Measurements from ENCODE around the gene RPS8.

RPS8 gene

GRCh38 chr1:44777969-44778635 lies 2.8 kb downstream of the RPS8 start (continued):
- no peak for TF ChIP-seq PATZ1 (tag by site-specific recombination; IDR thresholded peaks at IDR 0.05)
- TF ChIP-seq ZNF837 (tag by site-specific recombination; IDR thresholded peaks at IDR 0.05), result no peak
- no peak for TF ChIP-seq ZNF169 (tag by site-specific recombination; IDR thresholded peaks at IDR 0.05)
- TF ChIP-seq ZNF311 (tag by site-specific recombination; IDR thresholded peaks at IDR 0.05; ENCODE audit: borderline replicate concordance), result no peak

GRCh38 chr1:44778705-44779576 lies 3.6 kb downstream of the RPS8 start:
- CTCF ChIA-PET, result interaction anchor here (1.0 kb wide), 1 partner anchor 14 kb away, joined by 4 read pairs; no protein-coding TSS in a partner anchor
- peaks cover 36 to 66% of the 10 kb centered on the region in 2 experiments; a peak in 2 of 3 replicates for H3K36me3 ChIP-seq (ENCODE audit: control insufficient read depth in 2 of 2, insufficient read depth in 1 of 2, low read length in 2 of 2)
- H3K4me3 ChIP-seq (ENCODE audit: low read depth, low read length), result no peak overlapping the region

More at GRCh38 chr1:44778705-44779576, 3.6 kb downstream of the RPS8 start:
- POLR2A ChIA-PET, result interaction anchor here (1.0 to 2.3 kb wide), 3 partner anchors 14 to 233 kb away, joined by 3 to 13 read pairs (median 4); partner anchors contain the start of gene UROD
- Histone ChIP-seq H3K4me1 (ENCODE audit: control insufficient read depth, insufficient read depth, low read length) (no peaks in the 10 kb centered on the region), H3K27ac (ENCODE audit: extremely low read depth, low read depth, low read length) (no peak overlapping the region), H3K9me3 (ENCODE audit: control insufficient read depth, insufficient read depth, low read depth, low read length) (no peaks in the 10 kb centered on the region)
- TF ChIP-seq ZNF560 (tag by site-specific recombination; IDR thresholded peaks at IDR 0.05; ENCODE audit: borderline replicate concordance), result no peak
- TF ChIP-seq ZNF146 (tag by site-specific recombination; IDR thresholded peaks at IDR 0.05), result no peak
- no peak for TF ChIP-seq BCL11A (tag by site-specific recombination; IDR thresholded peaks at IDR 0.05; ENCODE audit: low read depth)
- TF ChIP-seq, protein P1, sequence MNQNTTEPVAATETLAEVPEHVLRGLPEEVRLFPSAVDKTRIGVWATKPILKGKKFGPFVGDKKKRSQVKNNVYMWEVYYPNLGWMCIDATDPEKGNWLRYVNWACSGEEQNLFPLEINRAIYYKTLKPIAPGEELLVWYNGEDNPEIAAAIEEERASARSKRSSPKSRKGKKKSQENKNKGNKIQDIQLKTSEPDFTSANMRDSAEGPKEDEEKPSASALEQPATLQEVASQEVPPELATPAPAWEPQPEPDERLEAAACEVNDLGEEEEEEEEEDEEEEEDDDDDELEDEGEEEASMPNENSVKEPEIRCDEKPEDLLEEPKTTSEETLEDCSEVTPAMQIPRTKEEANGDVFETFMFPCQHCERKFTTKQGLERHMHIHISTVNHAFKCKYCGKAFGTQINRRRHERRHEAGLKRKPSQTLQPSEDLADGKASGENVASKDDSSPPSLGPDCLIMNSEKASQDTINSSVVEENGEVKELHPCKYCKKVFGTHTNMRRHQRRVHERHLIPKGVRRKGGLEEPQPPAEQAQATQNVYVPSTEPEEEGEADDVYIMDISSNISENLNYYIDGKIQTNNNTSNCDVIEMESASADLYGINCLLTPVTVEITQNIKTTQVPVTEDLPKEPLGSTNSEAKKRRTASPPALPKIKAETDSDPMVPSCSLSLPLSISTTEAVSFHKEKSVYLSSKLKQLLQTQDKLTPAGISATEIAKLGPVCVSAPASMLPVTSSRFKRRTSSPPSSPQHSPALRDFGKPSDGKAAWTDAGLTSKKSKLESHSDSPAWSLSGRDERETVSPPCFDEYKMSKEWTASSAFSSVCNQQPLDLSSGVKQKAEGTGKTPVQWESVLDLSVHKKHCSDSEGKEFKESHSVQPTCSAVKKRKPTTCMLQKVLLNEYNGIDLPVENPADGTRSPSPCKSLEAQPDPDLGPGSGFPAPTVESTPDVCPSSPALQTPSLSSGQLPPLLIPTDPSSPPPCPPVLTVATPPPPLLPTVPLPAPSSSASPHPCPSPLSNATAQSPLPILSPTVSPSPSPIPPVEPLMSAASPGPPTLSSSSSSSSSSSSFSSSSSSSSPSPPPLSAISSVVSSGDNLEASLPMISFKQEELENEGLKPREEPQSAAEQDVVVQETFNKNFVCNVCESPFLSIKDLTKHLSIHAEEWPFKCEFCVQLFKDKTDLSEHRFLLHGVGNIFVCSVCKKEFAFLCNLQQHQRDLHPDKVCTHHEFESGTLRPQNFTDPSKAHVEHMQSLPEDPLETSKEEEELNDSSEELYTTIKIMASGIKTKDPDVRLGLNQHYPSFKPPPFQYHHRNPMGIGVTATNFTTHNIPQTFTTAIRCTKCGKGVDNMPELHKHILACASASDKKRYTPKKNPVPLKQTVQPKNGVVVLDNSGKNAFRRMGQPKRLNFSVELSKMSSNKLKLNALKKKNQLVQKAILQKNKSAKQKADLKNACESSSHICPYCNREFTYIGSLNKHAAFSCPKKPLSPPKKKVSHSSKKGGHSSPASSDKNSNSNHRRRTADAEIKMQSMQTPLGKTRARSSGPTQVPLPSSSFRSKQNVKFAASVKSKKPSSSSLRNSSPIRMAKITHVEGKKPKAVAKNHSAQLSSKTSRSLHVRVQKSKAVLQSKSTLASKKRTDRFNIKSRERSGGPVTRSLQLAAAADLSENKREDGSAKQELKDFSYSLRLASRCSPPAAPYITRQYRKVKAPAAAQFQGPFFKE (tag by site-specific recombination; IDR thresholded peaks at IDR 0.05; ENCODE audit: borderline replicate concordance), result no peak
- TF ChIP-seq, protein P2, sequence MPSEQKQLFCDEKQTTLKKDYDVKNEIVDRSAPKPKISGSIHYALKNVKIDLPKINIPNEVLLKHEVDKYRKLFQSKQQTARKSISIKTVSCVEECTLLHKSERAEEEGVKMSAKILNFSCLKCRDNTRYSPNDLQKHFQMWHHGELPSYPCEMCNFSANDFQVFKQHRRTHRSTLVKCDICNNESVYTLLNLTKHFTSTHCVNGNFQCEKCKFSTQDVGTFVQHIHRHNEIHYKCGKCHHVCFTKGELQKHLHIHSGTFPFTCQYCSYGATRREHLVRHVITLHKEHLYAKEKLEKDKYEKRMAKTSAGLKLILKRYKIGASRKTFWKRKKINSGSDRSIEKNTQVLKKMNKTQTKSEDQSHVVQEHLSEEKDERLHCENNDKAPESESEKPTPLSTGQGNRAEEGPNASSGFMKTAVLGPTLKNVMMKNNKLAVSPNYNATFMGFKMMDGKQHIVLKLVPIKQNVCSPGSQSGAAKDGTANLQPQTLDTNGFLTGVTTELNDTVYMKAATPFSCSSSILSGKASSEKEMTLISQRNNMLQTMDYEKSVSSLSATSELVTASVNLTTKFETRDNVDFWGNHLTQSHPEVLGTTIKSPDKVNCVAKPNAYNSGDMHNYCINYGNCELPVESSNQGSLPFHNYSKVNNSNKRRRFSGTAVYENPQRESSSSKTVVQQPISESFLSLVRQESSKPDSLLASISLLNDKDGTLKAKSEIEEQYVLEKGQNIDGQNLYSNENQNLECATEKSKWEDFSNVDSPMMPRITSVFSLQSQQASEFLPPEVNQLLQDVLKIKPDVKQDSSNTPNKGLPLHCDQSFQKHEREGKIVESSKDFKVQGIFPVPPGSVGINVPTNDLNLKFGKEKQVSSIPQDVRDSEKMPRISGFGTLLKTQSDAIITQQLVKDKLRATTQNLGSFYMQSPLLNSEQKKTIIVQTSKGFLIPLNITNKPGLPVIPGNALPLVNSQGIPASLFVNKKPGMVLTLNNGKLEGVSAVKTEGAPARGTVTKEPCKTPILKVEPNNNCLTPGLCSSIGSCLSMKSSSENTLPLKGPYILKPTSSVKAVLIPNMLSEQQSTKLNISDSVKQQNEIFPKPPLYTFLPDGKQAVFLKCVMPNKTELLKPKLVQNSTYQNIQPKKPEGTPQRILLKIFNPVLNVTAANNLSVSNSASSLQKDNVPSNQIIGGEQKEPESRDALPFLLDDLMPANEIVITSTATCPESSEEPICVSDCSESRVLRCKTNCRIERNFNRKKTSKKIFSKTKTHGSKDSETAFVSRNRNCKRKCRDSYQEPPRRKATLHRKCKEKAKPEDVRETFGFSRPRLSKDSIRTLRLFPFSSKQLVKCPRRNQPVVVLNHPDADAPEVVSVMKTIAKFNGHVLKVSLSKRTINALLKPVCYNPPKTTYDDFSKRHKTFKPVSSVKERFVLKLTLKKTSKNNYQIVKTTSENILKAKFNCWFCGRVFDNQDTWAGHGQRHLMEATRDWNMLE (tag by site-specific recombination; conservative IDR thresholded peaks at IDR 0.05; ENCODE audit: low read depth), result no peak
- no peak for TF ChIP-seq ZNF350 (tag by site-specific recombination; IDR thresholded peaks at IDR 0.05)
- TF ChIP-seq ZNF670 (tag by site-specific recombination; IDR thresholded peaks at IDR 0.05; ENCODE audit: low read depth), result no peak
- TF ChIP-seq ZNF404 (tag by site-specific recombination; IDR thresholded peaks at IDR 0.05), result no peak
- TF ChIP-seq ZNF624 (tag by site-specific recombination; IDR thresholded peaks at IDR 0.05), result no peak
- TF ChIP-seq REPIN1 (tag by site-specific recombination; IDR thresholded peaks at IDR 0.05; ENCODE audit: low read depth), result no peak
- no peak for TF ChIP-seq ZNF785 (tag by site-specific recombination; IDR thresholded peaks at IDR 0.05)
- TF ChIP-seq FEZF1 (tag by site-specific recombination; IDR thresholded peaks at IDR 0.05), result no peak
- no peak for TF ChIP-seq ZNF555 (tag by site-specific recombination; conservative IDR thresholded peaks at IDR 0.05)
- no peak for TF ChIP-seq ZNF792 (tag by site-specific recombination; IDR thresholded peaks at IDR 0.05)
- no peak for TF ChIP-seq TRIM28 (IDR thresholded peaks at IDR 0.05; ENCODE audit: borderline replicate concordance, low read length)
- no peak for TF ChIP-seq ZNF658 (tag by site-specific recombination; IDR thresholded peaks at IDR 0.05)
- TF ChIP-seq ZNF10 (tag by site-specific recombination; IDR thresholded peaks at IDR 0.05), result no peak
- no peak for TF ChIP-seq ZSCAN23 (tag by site-specific recombination; IDR thresholded peaks at IDR 0.05)

Data from HEK293 (cell line).